PC-3 (cell line): ENCODE measurements around the gene SMIM32. TPM values are rescaled to one million over a fixed set of nuclear protein-coding genes. Genes with fewer than 3 reads are reported as not detected.

Source experiments
- ATAC-seq: fragments of 200-7000 bp; cut with Tn5 transposase; 2 replicates; pipeline ENCODE4 v1.9.1; 2020; ENCODE audit warnings: mild to moderate bottlenecking, moderate library complexity
- BruUV-seq: library from RNA; stranded (reverse); fragments of 400-500 nt; replicated peaks from 2 replicates; lab custom pipeline; 2021; lab: Mats Ljungman, UMichigan
- CTCF ChIA-PET: fragments of 300-600 bp; sonication (Branson Sonifier 250); formaldehyde crosslinking; loops from one replicate; lab custom pipeline; 2022; ENCODE audit warnings: antibody characterized with exemption; lab: Charles Lee
- POLR2A ChIA-PET: fragments of 300-600 bp; sonication (Branson Sonifier 250); formaldehyde crosslinking; loops from one replicate; lab custom pipeline; 2022; ENCODE audit warnings: antibody characterized with exemption; ENCODE audit not compliant: unreplicated experiment; lab: Charles Lee
- DNase-seq: peaks from one replicate; pipeline ENCODE4 v3.0.0-alpha.2; 2015
- H2AFZ ChIP-seq: fragments of 300-600 bp; sonication (generic); 2 replicates; pipeline ENCODE4 v1.6.0; 2016; ENCODE audit warnings: antibody characterized with exemption, low read length
- H3F3A ChIP-seq: fragments of 300-600 bp; sonication (generic); one replicate; pipeline ENCODE4 v1.6.0; 2017; ENCODE audit warnings: antibody characterized with exemption, low read length, control low read depth, mild to moderate bottlenecking; ENCODE audit not compliant: unreplicated experiment
- H3K27ac ChIP-seq: fragments of 300-600 bp; sonication (generic); 2 replicates; pipeline ENCODE4 v1.5.1; 2016; ENCODE audit warnings: mild to moderate bottlenecking, low read length
- H3K27me3 ChIP-seq: fragments of 300-600 bp; sonication (generic); 2 replicates; pipeline ENCODE4 v1.6.1; 2016; ENCODE audit warnings: low read length, mixed read lengths
- H3K36me3 ChIP-seq: fragments of 300-600 bp; sonication (generic); 2 replicates; pipeline ENCODE4 v1.6.1; 2016; ENCODE audit warnings: low read depth, mixed run types, low read length, mixed read lengths
- H3K4me1 ChIP-seq: fragments of 300-600 bp; sonication (generic); 2 replicates; pipeline ENCODE4 v1.5.1; 2016; ENCODE audit warnings: low read length; ENCODE audit not compliant: insufficient read depth
- H3K4me2 ChIP-seq: fragments of 300-600 bp; sonication (generic); 2 replicates; pipeline ENCODE4 v1.6.0; 2016; ENCODE audit warnings: low read length
- H3K4me3 ChIP-seq: fragments of 300-600 bp; sonication (generic); 2 replicates; pipeline ENCODE4 v1.5.1; 2016; ENCODE audit warnings: mild to moderate bottlenecking, low read length, mixed read lengths
- H3K79me2 ChIP-seq: fragments of 300-600 bp; sonication (generic); 2 replicates; pipeline ENCODE4 v1.6.1; 2017; ENCODE audit warnings: low read length, mixed read lengths
- H3K9ac ChIP-seq: fragments of 300-600 bp; sonication (generic); 2 replicates; pipeline ENCODE4 v1.6.0; 2016; ENCODE audit warnings: mild to moderate bottlenecking, low read length
- H3K9me2 ChIP-seq: fragments of 300-600 bp; sonication (generic); replicated peaks from 2 replicates; pipeline ENCODE4 v1.6.1; 2016; ENCODE audit warnings: mixed run types, low read length, mixed read lengths
- H3K9me3 ChIP-seq: fragments of 300-600 bp; sonication (generic); 2 replicates; pipeline ENCODE4 v1.6.1; 2016; ENCODE audit warnings: low read length, mixed read lengths
- H4K20me1 ChIP-seq: fragments of 300-600 bp; sonication (generic); 2 replicates; pipeline ENCODE4 v1.6.1; 2016; ENCODE audit warnings: low read length, mixed read lengths
- EZH2 ChIP-seq: fragments of 300-600 bp; sonication (generic); IDR thresholded peaks from one replicate; pipeline ENCODE4 v1.6.1; 2017; ENCODE audit warnings: antibody characterized with exemption, mild to moderate bottlenecking, low read length; ENCODE audit not compliant: unreplicated experiment
- EZH2phosphoT487 ChIP-seq: fragments of 300-600 bp; sonication (generic); IDR thresholded peaks from 2 replicates; pipeline ENCODE4 v1.6.1; 2018; ENCODE audit warnings: mild to moderate bottlenecking, antibody characterized with exemption, low read length, borderline replicate concordance
- intact Hi-C: fragments of 100-400 bp; cut with micrococcal nuclease; formaldehyde crosslinking; loops from 2 replicates; pipeline ENCODE4 v1.9.0; 2023
- total RNA-seq: library from RNA; depleted of rRNA; stranded (reverse); fragments of >200 nt; gene quantifications from 2 replicates; pipeline ENCODE4 v1.2.3, GENCODE V29; 2014
- TF ChIP-seq, protein P1 (sequence below): fragments of 300-600 bp; sonication (generic); conservative IDR thresholded peaks from 2 replicates; pipeline ENCODE4 v1.5.1; 2017; ENCODE audit warnings: antibody characterized with exemption, low read depth, mild to moderate bottlenecking, low read length

SMIM32 gene
- total RNA-seq, 1 experiment from 2014 or later: not detected

DNA sequence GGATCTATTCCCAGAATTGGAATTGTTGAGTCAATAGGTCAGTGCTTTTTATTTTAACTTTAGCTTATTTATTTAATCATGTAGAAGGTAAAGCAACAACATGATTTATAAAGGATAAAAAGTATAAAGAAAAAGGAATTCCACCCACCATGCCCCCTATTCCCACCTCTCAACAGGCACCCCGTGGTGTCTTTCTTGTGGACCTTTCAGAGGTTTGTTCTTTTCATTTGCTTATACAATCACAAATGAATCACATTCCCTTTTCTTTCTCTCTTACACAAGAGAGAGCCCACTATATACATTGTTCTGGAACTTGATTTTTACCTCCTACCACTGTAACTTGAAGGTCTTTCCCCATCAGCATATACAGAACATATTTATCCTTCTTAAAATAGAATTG, 37.2 kb upstream of the SMIM32 start:
- ChIA-PET CTCF (no interaction called here), POLR2A (no interaction called here)
- Histone ChIP-seq H4K20me1 (no peaks in the 10 kb centered on the region), H3K9me2 (no peaks in the 10 kb centered on the region), H3K36me3 (no peaks in the 10 kb centered on the region), H3K4me3 (no peak overlapping the region), H3K9me3 (no peaks in the 10 kb centered on the region), H3K79me2 (no peaks in the 10 kb centered on the region), H3K27ac (no peak overlapping the region), H3K4me2 (no peak overlapping the region), H3F3A (no peaks in the 10 kb centered on the region), H3K4me1 (no peaks in the 10 kb centered on the region), H3K9ac (no peak overlapping the region), H3K27me3 (no peaks in the 10 kb centered on the region), H2AFZ (no peak overlapping the region)
- no TSS peak for BruUV-seq
- ATAC-seq (no peak), DNase-seq (no peak)
- intact Hi-C loops: no loop called here
- TF ChIP-seq EZH2phosphoT487: no peak

DNA sequence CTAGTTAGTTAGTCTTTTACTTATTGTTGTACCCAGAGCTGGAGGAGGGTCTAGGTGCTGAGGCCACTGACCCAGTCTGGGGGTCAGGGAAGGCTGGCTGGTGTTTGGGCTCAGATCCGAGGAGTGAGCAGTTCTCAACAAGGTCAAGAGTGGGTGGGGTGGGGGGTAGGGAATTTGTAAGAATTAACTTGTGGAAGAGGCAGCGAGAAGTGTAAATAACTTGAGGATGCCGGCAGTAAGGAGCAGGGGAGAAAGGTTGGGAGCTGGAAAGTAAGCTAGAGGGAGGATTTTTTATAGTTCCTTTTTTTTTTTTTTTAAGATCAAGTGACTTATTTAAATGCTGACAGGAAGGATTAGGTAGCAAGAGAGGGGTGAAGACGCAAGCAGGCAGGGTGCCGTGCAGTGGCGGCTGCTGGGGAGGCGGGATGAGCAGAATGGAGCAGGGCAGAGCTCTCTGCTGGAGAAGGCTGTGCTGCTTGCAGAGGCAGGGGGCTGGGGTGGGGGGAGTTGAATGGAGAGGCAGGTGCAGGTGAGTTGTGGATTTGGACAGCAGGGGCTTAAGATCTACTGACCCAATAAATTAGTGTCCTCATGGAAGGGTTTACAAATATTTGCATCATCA, 35.3 kb upstream of the SMIM32 start:
- no peak overlapping the region for H3K4me2 ChIP-seq
- no peaks in the 10 kb centered on the region for H4K20me1 ChIP-seq
- intact Hi-C loops: no loop called here
- H3K4me3 ChIP-seq: no peak overlapping the region
- CTCF ChIA-PET: interaction anchor here (0.6 kb wide), 1 partner anchor 54 kb away, joined by 3 read pairs; no protein-coding TSS in a partner anchor
- DNase-seq (no peak), ATAC-seq (no peak)
- H3K79me2 ChIP-seq: no peaks in the 10 kb centered on the region
- H3F3A ChIP-seq: no peaks in the 10 kb centered on the region
- H3K9me3 ChIP-seq: no peaks in the 10 kb centered on the region
- H2AFZ ChIP-seq: no peak overlapping the region
- no peak overlapping the region for H3K27ac ChIP-seq
- TF ChIP-seq EZH2phosphoT487: no peak
- TF ChIP-seq, protein P1, sequence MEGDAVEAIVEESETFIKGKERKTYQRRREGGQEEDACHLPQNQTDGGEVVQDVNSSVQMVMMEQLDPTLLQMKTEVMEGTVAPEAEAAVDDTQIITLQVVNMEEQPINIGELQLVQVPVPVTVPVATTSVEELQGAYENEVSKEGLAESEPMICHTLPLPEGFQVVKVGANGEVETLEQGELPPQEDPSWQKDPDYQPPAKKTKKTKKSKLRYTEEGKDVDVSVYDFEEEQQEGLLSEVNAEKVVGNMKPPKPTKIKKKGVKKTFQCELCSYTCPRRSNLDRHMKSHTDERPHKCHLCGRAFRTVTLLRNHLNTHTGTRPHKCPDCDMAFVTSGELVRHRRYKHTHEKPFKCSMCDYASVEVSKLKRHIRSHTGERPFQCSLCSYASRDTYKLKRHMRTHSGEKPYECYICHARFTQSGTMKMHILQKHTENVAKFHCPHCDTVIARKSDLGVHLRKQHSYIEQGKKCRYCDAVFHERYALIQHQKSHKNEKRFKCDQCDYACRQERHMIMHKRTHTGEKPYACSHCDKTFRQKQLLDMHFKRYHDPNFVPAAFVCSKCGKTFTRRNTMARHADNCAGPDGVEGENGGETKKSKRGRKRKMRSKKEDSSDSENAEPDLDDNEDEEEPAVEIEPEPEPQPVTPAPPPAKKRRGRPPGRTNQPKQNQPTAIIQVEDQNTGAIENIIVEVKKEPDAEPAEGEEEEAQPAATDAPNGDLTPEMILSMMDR: no peak
- no peak for TF ChIP-seq EZH2
- no peaks in the 10 kb centered on the region for H3K36me3 ChIP-seq
- no TSS peak for BruUV-seq
- H3K4me1 ChIP-seq: no peaks in the 10 kb centered on the region
- no peak overlapping the region for H3K9ac ChIP-seq
- H3K27me3 ChIP-seq: no peaks in the 10 kb centered on the region
- POLR2A ChIA-PET: no interaction called here
- H3K9me2 ChIP-seq: no peaks in the 10 kb centered on the region

DNA sequence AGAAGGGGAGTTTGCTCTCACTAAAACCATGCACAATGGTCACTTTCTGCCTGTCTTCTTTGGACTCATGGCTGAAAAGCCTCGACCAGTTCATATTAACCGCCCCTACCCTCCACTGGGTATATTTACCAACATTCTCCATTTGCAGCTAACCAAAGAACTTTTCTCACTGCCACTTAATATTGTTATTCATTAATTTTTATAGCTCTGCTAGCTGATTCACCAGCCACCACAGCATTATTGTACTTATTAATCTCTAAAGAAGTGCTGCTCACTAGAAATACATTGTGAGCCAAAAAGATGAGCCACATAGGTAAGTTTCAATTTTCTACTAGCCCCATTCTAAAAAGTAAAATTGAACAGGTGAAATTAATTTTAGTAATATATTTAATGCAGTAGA, 33.4 kb upstream of the SMIM32 start:
- no TSS peak for BruUV-seq
- CTCF ChIA-PET: no interaction called here

More for the DNA sequence above, 33.4 kb upstream of the SMIM32 start:
- POLR2A ChIA-PET: no interaction called here
- no peak for DNase-seq
- Histone ChIP-seq H3K9ac (no peak overlapping the region), H3K79me2 (no peaks in the 10 kb centered on the region), H3K36me3 (no peaks in the 10 kb centered on the region), H2AFZ (no peak overlapping the region), H3K9me2 (no peaks in the 10 kb centered on the region), H3K4me2 (no peak overlapping the region), H3K9me3 (no peaks in the 10 kb centered on the region), H3K27me3 (no peaks in the 10 kb centered on the region), H3K27ac (no peak overlapping the region), H3F3A (no peaks in the 10 kb centered on the region), H3K4me1 (peaks cover 4% of the 10 kb centered on the region; the same call in 1 of the 2 replicates), H4K20me1 (no peaks in the 10 kb centered on the region), H3K4me3 (no peak overlapping the region)
- no peak for TF ChIP-seq EZH2phosphoT487
- TF ChIP-seq EZH2: no peak
- TF ChIP-seq, protein P1: no peak
- intact Hi-C loops: no loop called here
- ATAC-seq: no peak
